Left kidney (tissue), 2 donors: ENCODE measurements around the gene SNAP47. TPM values are rescaled to one million over a fixed set of nuclear protein-coding genes. Genes with fewer than 3 reads are reported as not detected.

Experiments
- DNase-seq: peaks from one replicate; pipeline ENCODE4 v3.0.0-alpha.2; 2013
- polyA plus RNA-seq: library from polyadenylated mRNA; unstranded; fragments of 120-200 nt; gene quantifications from one replicate; pipeline ENCODE4 v1.2.1, GENCODE V29; 2013; ENCODE audit not compliant: insufficient read length

Gene SNAP47
- polyA plus RNA-seq, 1 donor: 43.2 TPM

- no peak for DNase-seq
Observed at GRCh38 chr1:227767401-227768124, 32.3 kb downstream of the SNAP47 start.

- DNase-seq: no peak
Observed at GRCh38 chr1:227768125-227768439, 32.8 kb downstream of the SNAP47 start.

DNA sequence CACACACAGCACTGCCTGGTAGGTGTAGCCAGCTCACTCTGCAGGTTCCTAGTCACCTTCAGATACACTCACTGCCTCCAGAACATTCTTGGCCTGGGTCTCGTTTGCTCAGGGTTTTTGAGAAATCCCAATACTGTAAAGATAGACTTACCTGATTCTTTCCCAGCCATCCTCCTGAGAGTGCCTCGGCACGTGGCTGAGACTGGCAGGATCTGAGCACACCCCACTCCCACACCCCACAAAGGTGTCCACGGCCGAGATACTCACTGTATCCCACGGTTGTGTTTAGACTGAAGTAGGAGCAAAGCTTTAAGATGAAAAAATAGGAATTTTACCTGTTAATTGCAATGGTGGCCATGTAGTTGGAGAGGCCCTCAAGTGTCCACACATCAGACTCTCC is 33.4 kb downstream of the SNAP47 start:
- DNase-seq: no peak

- DNase-seq: no peak
Observed at GRCh38 chr1:227769047-227769935, 34.1 kb downstream of the SNAP47 start.

DNA sequence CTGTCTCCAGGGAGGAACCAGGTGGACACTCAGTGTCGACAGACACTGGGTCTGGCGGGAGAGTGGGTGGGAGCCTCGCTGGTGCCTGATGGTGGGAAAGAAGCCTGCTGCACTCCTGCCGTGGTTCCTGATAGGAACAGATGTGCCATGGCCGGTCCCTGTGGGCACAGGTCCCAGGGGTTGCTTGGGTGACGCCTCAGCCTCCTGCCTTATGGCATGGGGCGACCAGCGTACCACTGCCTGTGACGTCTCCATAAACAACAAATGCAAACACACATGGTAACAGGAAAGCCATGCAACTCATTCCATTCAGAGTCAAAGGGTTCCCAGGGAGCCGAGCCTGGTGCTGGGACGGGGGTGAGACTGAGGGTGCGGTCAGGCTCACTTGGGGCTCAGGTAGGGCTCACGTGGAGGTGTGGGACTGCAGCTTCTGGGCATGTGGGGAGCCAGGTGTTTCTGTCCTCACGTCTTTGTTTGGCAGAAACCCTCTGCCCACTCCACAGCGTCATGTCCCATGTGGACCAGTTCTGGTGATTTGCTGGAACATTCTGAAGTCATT is 34.8 kb downstream of the SNAP47 start:
- no peak for DNase-seq

- no peak for DNase-seq
Observed at GRCh38 chr1:227770812-227771211, 35.6 kb downstream of the SNAP47 start.

DNA sequence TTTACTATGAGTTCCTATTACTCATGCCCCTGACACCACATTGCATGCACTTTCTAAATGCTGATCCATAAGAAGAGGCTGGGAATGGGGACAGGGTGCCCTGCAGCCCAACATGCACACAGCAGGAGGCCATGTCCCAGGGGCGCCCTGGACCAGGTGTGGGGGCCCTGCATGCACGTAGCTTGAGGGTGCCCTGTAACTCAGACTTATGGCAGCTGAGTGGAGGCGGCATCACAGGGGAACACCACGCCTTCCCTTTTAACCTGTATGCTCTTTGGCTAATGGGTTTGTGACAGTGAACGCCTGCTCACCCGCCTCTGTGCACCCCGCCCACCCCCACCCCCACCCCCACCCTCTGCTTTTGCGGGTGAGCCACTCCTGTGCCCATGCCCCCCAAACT is 36.1 kb downstream of the SNAP47 start:
- no peak for DNase-seq

GRCh38 chr1:227771771-227772170 is 36.5 kb downstream of the SNAP47 start:
- no peak for DNase-seq

GRCh38 chr1:227773558-227773957 is 38.3 kb downstream of the SNAP47 start:
- DNase-seq: no peak

DNA sequence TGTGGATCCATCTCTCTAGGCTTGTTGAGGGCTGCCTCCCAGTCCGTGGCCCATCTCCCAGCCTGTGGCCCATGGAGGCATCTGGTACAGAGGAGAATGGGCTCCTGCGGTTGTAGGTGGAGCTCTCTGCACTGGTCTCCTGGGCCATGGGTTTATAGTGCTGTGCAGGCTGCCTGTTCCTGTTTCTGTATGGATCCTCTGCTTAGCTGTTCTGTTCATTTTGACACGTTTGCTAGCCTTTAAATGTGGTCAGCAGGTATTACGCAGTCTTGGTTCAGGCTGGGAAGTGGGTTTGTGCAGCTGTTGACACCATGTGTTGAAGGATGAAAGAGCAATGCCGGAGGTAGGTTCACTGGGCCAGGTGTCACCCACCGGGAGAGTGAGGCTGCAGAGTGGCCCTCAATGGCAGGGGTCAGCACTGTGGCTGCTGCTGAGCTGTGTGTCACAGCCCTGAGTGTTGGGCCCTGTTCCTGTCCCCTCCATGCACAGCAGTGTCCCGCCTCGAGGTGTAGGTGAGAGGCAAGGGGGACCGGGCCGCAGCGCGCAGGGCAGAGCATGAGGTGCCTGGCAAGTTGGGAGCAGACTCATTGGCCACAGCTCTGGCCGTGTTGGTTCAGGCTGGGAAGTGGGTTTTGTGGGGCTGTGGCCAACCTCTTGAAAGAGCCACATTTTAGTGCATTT is 39.0 kb downstream of the SNAP47 start:
- DNase-seq: no peak

GRCh38 chr1:227774821-227775661 is 39.8 kb downstream of the SNAP47 start:
- DNase-seq: no peak

DNA sequence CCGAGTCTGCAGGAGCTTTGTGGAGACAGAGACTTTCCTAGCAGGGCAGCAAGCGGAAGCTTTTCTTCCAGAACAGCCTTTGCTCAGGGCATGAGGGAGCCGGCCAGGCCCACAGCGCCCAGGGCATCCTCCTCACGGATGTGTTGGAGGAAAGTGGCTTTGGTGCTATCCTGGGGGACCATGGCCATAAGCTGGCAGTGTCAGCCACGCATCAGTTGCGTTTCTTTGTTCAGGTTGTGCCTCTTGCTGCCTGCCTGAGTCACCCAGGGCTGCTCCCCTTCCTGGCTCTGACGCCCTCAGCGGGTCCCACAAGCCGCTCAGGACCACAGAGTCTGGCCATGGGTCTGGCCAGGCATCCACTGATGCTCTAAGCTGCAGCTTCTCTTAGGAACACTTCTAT is 40.6 kb downstream of the SNAP47 start:
- no peak for DNase-seq

- no peak for DNase-seq
Observed at GRCh38 chr1:227776331-227776771, 41.1 kb downstream of the SNAP47 start.

- DNase-seq: no peak
Observed at GRCh38 chr1:227777156-227777555, 41.9 kb downstream of the SNAP47 start.

DNA sequence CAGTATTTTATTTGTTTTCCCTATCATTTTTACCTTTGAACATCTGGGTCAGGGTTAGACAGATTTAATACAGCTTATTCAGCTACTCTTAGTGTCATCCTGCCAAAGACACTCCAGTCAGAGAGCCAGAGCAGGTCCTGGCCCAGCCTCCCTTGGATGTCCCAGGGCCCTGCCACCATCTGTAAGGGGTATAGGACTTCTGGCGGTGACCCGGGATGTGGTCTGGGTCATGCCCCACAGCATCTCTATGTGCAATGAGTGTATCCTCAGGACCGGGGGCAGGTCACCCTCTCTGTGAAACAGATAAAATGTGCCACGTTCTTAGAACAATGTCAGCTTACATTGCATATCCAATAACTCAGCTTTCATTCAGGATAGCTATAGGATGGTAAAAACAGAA is 42.4 kb downstream of the SNAP47 start:
- DNase-seq: no peak

DNA sequence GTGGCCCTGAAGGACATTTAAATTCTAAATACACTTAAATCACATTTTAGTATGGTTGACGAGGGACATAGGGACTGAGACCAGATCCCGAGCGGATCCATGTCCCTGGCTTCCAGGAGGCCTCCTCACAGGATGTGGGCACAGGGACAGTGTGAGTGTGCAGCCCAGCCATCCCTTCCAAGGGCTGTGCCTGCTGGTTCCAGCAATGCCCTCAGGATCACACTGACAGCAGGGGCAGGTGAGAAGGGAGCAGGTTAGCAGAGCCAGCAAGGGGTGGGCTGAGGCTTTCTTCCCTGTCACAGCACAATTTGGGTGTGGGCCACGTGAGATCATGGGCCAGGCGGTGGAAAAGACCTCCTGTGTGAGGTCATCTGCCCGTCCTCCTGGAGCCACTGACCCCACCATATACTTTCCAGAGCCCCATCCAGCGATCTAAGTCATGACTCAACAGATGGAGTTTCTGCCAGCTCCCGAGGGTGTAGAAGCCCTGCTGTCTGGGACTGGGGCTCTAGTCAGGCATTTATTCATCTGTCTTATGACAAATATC is 43.2 kb downstream of the SNAP47 start:
- DNase-seq: no peak

- DNase-seq: no peak
Observed at GRCh38 chr1:227779021-227779441, 43.8 kb downstream of the SNAP47 start.

DNA sequence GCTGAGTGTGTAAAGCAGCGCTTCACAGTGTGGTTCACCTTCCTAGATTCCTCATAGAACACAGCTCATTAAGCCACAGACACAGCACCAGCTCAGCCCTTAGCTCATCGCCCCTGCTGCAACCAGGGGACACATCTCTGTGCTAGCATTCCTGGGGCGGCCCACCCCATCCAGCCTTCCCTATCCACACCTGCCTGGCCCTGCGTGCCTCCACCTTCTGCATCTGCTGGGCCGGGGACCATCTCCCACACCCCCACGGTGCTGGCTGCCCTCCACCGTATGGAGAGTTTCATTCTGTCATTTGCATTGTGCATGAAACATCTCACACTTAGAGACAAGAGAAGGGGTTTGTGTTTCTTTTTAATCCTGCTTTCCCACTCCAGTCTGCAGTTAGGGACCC is 44.5 kb downstream of the SNAP47 start:
- DNase-seq: no peak

- DNase-seq: no peak
Observed at GRCh38 chr1:227780101-227781044, 45.1 kb downstream of the SNAP47 start.

DNA sequence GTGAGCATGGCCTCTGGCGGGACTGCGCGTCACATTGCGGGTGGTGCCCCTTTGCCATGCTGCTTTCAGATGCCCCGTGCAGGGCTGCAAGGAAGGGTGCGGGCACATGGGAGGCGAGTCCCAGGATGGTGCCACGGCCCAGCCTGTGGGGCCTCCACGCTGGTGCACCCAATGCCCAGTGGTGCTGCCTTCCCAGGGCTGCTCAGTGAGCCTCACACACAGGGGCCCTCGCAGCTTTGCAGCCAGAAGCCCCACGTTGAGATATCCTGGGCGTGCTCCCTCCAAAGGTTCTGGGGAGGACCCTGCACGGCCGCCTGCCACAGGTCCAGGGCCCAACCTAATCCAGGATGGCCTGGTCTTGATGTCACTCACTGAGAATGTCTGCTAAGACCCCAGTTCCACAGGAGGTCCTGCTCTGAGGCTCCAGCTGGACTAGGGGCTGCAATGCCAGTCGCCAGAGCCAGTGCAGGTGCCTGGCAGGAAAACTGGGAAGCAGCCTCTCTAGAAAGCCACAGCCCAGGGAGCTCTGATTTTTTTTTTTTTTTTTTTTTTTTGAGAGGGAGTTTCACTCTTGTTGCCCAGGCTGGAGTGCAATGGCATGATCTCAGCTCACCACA is 46.2 kb downstream of the SNAP47 start:
- DNase-seq: no peak
